AG04449 (cell line): ENCODE data around the gene SHISA9.

ENCODE experiments used
- CTCF ChIA-PET: fragments of 350-600 bp; formaldehyde crosslinking; extraction: SDS; loops from one replicate; lab custom pipeline; 2021; ENCODE audit warnings: antibody characterized with exemption; lab: Yijun Ruan, JAX
- POLR2A ChIA-PET: fragments of 400-600, 350-600 bp; formaldehyde crosslinking; extraction: SDS; loops from one replicate; lab custom pipeline; 2020; ENCODE audit warnings: antibody characterized with exemption, inconsistent platforms; lab: Yijun Ruan, JAX
- DNase-seq: peaks from one replicate; pipeline ENCODE4 v3.0.0-alpha.2; 2010; ENCODE audit warnings: low read depth, low spot score
- H3K4me3 ChIP-seq: 2 replicates; pipeline ENCODE4 v1.5.1; 2011; ENCODE audit warnings: low read depth, mild to moderate bottlenecking, control low read depth, low read length
- CTCF ChIP-seq: IDR thresholded peaks from one replicate; pipeline ENCODE4 v1.5.1; 2011; ENCODE audit warnings: mild to moderate bottlenecking, moderate library complexity, low read length, control low read depth, inconsistent platforms; ENCODE audit not compliant: insufficient read depth; ENCODE audit errors: missing control alignments

SHISA9 gene

DNA sequence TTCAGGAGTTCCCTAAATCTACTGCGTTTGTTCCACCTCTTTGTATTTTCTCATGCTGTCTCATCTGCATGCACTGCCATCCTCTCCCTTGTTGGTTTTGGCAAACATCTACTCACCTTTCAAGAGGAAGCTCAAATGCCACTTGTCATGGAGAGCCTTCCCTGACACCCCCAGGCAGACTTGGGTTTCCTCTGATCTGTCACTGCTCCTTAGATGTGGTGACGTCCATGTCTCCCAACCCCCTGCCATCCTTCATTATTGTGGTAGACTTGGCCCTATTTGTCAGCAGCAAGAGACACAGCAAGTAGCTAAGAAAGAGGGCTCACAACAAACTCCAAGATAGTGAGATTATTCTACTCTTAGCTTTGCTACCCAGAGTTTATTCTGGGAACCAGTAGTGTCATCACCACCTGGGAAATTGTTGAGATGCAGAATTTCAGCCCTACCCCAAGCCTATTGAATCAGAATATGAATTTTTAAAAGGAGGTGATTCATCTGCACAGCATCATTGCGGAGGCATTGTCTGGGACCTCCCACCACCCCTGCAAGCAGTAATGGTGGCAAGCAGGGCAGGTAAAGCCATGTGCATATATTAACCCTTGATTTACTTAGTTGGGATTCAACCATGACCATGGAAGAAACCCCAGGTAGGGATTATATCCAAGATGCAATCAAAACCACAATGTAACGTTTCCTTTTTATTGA lies 248.9 kb downstream of the SHISA9 start:
- H3K4me3 ChIP-seq: no peak overlapping the region
- ChIA-PET CTCF (no interaction called here), POLR2A (no interaction called here)
- no peak for TF ChIP-seq CTCF
- no peak for DNase-seq

GRCh38 chr16:13153696-13154095 lies 252.3 kb downstream of the SHISA9 start:
- POLR2A ChIA-PET: no interaction called here
- TF ChIP-seq CTCF: no peak
- DNase-seq: no peak
- CTCF ChIA-PET: no interaction called here
- H3K4me3 ChIP-seq: no peak overlapping the region

DNA sequence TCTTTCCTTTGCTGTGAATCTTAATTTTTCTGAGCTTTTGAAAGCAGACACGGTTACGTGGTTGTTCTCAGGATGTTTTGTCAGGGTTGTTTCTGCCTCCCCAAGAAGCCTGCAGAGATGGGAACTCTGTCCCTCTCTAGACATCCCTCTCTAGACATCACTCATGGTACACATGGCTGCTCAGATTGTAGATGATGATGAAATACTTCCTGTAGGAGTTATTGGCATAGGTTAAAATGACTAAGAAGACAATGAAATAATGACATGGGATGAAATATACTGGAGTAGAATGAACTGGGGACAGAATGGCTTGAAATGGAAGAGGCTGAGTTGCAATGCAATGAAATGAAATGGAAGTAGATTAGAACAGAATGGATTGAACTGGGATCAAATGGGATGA lies 253.4 kb downstream of the SHISA9 start:
- no peak for DNase-seq
- no peak overlapping the region for H3K4me3 ChIP-seq
- TF ChIP-seq CTCF: no peak
- POLR2A ChIA-PET: no interaction called here
- CTCF ChIA-PET: no interaction called here

- CTCF ChIA-PET: no interaction called here
- no peak overlapping the region for H3K4me3 ChIP-seq
- no peak for TF ChIP-seq CTCF
- POLR2A ChIA-PET: no interaction called here
- DNase-seq: no peak
These were observed 254.0 kb downstream of the SHISA9 start for GRCh38 chr16:13155377-13155776.

DNA sequence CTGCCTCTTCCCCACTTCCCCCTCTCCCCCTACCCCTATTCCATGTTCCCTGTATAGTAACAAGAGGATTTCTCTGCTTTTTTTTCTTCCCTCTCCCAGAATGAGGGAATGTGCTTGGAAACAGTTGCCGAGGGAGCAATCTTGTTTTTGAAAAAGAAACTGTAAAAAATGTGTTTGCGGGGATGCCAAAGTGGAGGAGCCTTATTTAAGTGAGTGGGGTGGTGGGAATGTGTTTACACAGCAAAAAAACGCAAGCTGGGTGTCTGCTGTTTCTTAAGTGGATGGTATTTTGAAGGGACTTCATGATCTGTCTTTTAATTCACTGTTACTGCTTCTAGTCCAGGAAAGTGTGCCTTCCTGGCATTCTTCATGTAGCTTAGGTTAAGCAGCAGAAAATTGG lies 254.4 kb downstream of the SHISA9 start:
- TF ChIP-seq CTCF: no peak
- CTCF ChIA-PET: no interaction called here
- no peak overlapping the region for H3K4me3 ChIP-seq
- no peak for DNase-seq
- POLR2A ChIA-PET: no interaction called here

DNA sequence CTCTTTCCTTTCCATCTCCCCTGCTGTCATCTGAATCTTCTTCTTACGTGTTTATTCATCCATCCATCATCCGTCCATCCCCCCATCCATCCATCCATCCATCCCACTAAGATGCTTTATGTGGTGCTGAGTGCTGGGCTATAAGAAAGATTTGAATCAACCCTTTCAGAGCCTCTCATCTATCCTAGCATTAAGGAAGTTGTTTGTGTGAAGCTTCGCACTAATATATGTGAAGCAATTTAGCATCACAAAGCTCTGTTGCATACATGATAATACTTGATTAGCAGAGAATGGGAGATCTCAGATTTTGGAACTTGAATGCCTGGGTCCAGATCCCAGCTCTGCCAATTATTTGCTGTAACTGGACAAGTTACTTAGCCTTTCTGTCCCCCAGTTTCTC lies 255.7 kb downstream of the SHISA9 start:
- DNase-seq: no peak
- ChIA-PET POLR2A (no interaction called here), CTCF (no interaction called here)
- no peak for TF ChIP-seq CTCF
- H3K4me3 ChIP-seq: no peak overlapping the region
